ENCODE measurements around the gene UNC5B. TPM values are rescaled to one million over a fixed set of nuclear protein-coding genes. Genes with fewer than 3 reads are reported as not detected.
A peak's percentile ranks its signal among the peaks of the same experiment; 100 is the strongest.

The UNC5B gene
- total RNA-seq, 1 donor from 2014 or later, result 37.0 TPM

DNA sequence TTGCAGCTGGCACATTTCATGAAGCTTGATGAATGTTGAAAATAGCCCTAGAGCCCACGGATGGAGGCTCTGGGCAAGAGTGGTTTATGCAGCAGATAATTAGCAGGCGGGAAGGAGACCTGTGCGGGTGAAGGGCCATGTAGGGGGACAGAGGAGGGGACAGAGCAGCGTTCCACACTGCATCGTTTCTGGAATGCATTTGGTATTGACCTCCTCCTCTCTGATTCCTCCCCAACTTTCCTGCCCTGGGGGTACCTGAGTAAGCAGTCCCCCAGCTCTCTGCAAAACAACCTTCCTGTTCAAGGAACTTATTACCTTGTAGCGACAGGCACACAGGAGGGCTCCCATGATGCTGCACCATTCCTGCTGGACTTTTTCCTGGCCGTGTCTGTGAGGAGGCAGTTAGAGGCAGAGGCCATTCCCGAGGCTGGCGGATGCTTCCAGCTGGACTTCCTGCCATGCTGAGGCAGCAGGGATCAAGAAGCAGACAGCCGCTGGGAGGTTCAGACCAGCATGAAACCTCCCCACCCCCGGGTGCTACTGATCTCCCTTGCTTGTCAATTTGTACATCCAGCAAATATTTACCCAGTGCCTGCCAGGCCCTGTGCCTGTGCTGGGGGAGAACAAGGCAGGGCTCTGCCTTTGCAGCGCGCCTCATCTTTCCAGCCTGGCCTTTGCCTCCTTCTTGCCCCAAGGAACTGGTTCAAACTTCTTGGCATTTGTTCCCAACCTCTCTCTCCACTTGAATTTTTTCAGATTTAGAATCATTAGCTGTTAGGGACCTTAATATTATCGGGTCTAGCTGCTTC is 135.4 kb downstream of the UNC5B start:
- ATAC-seq, result no peak

DNA sequence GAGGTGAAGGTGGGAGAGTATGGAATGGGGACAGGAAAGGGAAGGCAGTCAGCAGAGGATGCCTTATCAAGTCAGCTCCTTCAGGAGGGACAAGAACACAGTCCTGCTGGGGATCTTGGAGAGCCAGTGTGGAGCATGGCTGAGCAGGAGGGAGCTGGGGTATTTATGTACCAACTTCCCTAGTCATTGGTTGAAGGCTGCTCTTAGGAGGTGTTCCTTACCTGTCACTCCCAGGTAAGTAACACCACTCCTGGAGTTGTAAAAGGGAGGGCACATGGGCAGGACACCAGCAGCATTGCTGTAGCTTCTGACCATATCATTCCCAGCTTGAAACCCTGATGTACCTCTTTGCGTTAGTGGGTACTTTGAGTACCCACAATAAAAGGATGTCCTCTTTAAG is 136.5 kb downstream of the UNC5B start:
- ATAC-seq, result no peak

DNA sequence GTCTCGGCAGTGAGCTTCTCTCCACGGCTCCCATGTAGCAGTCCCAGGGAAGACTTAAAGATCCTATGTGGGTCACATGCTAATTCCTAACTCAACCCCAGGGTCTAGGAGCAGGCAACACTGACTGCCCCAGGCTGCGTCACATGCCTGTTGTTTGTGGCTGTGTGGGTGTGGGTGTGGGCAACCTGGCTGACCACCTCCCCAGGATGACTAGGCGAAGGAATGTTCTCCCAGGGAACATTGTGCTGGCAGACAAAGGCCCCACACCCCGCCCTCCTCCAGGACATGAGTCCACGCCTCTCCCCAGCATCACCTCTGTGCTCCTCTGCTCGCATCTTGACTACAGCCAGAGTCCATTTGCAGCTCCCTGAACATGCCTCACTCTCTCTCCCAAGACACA is 137.0 kb downstream of the UNC5B start:
- ATAC-seq, result peak; percentile 25

DNA sequence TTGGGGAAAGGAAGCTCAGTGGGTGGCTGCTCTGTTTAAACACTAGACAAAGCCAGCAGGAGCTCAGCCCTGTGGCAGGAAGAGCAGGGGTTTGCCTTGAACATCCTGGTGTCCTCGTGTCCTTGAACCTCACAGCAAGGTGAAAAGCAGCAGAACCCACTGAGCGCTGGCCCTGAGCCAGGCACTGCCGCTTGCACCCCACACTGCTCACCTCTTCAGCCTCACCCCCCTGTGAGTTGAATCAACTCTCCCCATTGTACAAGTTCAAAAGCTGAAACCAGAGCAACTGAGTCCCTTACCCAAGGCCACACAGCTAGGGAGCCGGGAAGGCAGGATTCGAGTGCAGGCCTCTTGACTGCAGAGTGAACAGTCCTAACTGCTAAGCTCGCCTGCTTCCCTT is 138.7 kb downstream of the UNC5B start:
- no peak for ATAC-seq

DNA sequence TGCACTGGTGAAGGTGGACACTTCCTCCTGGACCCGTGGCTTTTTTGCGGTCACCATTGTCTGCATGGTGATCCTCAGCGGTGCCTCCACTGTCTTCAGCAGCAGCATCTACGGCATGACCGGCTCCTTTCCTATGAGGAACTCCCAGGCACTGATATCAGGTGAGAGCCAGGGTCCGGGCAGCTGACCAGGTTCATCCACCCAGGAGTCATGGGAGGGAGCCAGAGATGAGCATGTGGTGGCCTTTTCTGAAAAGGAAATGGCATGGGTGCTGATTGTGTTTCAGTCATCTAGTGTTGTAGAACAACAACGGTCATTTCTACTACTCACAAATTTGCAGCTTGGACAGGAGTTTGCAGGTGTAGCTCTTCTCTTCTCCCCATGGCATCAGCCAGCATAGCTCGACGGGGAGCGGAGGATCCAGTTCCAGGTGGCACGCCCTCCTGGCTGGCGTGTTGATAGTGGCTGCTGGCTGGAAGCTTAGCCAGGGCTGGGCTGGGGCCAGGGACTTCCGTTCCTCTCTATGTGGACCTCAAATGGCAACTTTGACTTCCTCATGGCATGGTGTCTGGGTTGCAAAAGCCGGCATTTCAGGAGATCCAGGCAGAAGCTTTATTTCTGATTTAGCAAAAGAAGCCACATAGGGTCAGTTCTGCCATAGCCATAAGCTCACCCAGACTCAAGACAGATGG is 139.4 kb downstream of the UNC5B start:
- ATAC-seq, result peak; percentile 55

Other genes starting within 250 kb of the UNC5B start
- gene SLC29A3, start 106.7 kb downstream of the UNC5B start, total RNA-seq, result 0.92 TPM
- gene CDH23, start 184.3 kb downstream of the UNC5B start, total RNA-seq, result 1.3 TPM